ENCODE results near the gene RNF5.
A peak's percentile ranks its signal among the peaks of the same experiment; 100 is the strongest.
"Not testable (repeated sequence)": the region's sequence is repeated elsewhere in the genome, so short reads cannot be mapped to it uniquely, and the experiment has no call there.

Gene RNF5

GRCh38 chr6:32177788-32178546 is at the start of gene RNF5:
Gene RNF5, plus strand, starts transcription at chr6:32178405. Its CDS starts 107 bp downstream, at chr6:32178512.
- peak; percentile 100 for DNase-seq (ENCODE audit: low read depth, low spot score)

DNA sequence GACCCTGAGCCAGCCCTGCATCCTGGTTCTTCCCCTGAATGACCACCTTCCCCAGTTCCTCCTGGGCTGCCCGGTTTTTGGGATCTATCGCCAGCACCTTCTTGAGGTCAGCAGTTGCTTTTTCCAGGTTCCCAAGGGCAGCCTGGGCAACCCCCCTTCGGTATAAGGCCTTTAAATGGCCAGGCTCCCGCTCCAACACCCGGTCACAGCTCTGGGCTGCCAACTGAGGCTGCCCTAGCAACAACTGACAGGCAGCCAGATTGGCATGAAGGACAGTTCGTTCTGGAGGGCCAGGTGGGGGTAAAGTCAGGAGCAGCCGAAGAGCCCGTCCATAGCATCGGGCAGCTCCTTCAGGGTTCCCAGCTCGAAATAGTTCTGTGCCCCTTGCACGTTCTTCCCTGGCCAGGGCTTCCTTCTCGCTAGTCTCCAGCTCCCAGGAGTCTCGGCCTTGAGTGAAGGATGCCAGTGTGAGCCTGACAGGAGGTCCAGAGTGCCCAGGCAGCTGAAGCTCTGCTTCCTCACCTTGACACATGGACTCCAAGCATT is 49.4 kb upstream of the RNF5 start:
- DNase-seq (ENCODE audit: low read depth, low spot score) = no peak

- no peak for DNase-seq (ENCODE audit: low read depth, low spot score)
These were observed 48.7 kb upstream of the RNF5 start for GRCh38 chr6:32129297-32130088.

- DNase-seq (ENCODE audit: low read depth, low spot score) = no peak
These were observed 46.7 kb upstream of the RNF5 start for GRCh38 chr6:32131439-32131948.

GRCh38 chr6:32132110-32132509 is 46.1 kb upstream of the RNF5 start:
- DNase-seq (ENCODE audit: low read depth, low spot score) = no peak

GRCh38 chr6:32133786-32134185 is 44.4 kb upstream of the RNF5 start:
- no peak for DNase-seq (ENCODE audit: low read depth, low spot score)

DNA sequence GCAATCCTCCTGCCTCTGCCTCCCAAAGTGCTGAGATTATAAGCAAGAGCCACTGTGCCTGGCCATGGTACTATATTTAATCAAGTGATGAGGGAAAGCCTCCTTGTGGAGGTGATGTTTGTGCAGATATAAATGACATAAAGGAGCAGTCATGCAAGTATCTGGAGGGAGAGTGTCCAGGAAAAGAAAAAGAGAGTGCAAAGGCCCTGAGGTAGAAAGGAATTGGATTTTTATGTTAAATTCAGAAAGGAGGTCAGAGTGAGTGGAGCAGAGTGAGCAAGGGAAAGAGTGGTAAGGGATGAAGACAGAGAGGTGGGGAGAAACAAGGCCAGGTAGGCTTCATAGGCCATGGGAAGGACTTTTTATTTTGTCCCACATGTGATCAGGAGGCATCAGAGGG is 40.8 kb upstream of the RNF5 start:
- DNase-seq (ENCODE audit: low read depth, low spot score) = no peak

- no peak for DNase-seq (ENCODE audit: low read depth, low spot score)
These were observed 38.6 kb upstream of the RNF5 start for GRCh38 chr6:32139590-32139989.

DNA sequence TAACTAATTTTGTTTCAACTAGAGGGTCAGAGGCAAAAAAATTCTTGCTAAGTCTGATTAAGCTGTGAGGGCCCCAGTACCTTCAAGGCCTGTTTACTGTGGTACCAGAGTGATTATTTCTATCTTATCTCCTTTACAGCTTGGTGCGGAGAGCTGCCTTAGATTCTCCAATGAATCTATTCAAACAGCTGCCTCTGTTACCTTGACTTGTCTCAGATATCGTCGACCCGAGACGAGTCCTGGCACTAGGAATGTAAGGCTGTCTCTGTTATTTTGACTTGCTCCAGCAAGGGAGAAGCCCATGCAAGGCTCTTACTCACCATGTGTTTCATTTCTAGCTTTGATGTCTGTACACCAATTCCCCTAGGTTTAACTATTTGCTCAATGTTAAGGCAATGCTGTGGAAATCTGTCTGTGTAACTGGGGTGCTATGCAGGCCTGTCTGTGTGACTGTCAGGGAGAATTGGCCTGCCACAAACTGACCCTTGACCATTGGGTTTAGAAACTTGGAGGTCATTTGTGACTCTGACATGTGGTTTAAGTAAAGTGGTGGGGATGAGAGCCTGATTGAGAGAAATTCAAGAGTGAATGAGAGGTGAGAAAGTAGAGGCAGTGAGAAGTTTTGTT is 37.7 kb upstream of the RNF5 start:
- DNase-seq (ENCODE audit: low read depth, low spot score) = no peak

DNA sequence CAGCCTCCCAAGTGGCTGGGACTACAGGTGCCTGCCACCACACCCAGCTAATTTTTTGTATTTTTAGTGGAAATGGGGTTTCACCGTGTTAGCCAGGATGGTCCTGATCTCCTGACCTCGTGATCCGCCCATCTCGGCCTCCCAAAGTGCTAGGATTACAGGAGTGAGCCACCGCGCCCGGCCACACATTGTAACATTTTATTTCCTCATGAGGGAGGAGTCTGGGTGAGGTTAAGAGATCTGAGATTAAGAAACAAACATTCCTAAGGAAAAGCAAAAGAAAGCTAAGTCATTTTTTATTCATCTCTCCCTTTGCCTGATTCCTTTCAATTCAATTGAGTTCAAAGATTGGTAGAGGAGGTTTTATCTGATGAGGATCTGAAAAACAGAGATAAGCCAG is 34.0 kb upstream of the RNF5 start:
- not testable (repeated sequence) for DNase-seq (ENCODE audit: low read depth, low spot score)

DNA sequence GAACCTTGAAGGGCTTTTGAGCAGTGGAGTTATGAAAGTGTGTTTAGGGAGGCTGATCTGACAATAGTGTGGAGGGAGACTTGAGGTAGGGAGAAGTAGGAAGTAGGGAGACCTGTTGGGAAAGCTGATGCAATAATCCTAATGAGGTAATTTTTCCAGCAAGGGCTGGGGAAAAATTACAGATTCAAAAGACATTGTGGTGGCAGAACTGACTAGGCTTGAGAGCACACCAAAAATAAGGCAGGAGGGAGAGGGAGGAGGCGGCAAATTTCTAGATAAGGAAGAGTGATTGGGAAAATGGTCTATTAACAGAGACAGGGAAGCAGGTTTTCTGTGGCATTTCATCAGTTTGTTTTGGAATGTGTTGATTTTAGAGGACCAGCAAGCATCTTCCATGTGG is 31.9 kb upstream of the RNF5 start:
- no peak for DNase-seq (ENCODE audit: low read depth, low spot score)

- DNase-seq (ENCODE audit: low read depth, low spot score) = no peak
These were observed 31.5 kb upstream of the RNF5 start for GRCh38 chr6:32146687-32147086.

- no peak for DNase-seq (ENCODE audit: low read depth, low spot score)
These were observed 30.6 kb upstream of the RNF5 start for GRCh38 chr6:32147401-32148132.

DNA sequence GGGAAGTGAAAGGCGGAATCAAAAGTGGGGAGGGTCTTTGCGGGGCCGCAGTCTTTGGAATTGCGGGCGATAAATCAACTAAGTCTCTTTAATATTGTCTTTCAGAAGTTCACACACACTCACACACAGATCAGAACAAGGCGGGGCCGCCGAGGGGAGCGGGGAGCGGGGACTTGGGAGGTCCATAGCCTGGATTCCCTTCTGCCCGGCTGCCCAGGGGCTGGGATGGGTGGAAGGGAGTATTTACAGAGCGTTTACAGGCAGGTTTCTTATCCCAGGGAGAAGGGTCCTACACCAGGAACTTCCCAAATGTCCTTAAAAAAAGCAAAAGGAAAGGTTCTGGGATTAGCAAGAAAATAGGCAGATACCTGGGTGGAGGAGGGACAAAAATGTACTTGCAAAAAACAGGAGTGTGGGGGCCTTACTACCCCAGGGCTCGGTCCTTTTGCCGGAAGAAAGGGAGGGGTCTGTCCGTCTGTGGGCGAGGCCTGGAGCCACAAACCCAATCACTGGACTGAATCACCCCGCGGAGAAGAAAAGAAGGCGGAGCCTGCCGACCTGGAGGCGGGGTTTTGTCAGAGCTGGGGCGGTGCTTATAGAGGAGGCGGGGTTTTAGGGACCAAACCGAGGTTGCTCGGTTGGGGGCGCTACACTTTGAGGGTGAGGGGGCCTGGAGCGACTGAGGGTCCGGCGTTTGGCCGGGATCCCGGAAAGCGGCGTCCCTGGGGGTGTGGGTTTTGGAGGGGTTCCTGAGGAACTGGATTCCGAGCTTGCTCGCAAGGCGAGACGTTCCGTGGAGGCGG is 29.7 kb upstream of the RNF5 start:
- no peak for DNase-seq (ENCODE audit: low read depth, low spot score)

- DNase-seq (ENCODE audit: low read depth, low spot score) = no peak
These were observed 29.0 kb upstream of the RNF5 start for GRCh38 chr6:32149092-32149755.

GRCh38 chr6:32149932-32150870 is 28.0 kb upstream of the RNF5 start:
- DNase-seq (ENCODE audit: low read depth, low spot score) = no peak

DNA sequence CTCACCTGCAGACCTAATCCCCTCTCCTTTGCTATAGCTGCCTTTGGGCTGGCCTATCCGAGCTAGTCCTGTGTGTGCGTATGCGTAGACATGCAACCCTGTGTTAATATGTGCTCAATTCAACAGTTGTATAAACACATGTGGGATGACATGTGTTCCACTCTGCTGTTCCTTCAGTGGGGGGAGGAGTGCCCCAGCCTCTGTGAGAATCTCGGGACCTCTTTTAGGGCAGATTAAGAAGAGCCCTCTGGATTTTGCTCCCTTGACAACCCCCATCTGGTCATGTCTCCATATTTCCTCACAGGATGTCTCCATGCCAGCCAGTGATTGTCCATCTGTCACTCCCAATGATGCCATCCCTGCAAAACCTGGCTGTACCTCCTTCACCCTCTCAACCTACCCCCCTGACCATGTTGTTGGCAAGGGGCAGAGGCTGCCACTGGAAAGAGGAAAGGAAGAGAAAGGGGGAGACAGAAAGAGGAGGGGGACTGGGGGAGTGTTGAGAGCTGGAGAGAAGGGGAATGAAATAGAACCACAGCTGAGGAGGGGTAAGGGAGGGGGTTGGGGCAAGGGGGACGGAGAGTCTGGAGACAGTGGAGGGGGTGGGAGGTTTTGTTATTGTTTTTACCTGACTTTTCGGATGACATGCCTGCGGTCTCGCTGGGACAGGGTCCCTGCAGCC is 26.9 kb upstream of the RNF5 start:
- DNase-seq (ENCODE audit: low read depth, low spot score) = no peak

All from brain pericyte (primary cell).